A549 (cell line): ENCODE results near the gene HPRT1.

ENCODE experiments used
- CTCF ChIP-seq: fragments of >200 bp; sonication (Bioruptor Twin); formaldehyde crosslinking; IDR thresholded peaks from 3 replicates; pipeline ENCODE4 v1.5.1; 2016
- JUNB ChIP-seq: fragments of >200 bp; sonication (Bioruptor Twin); formaldehyde crosslinking; IDR thresholded peaks from 2 replicates; pipeline ENCODE4 v1.6.1; 2016
- MAX ChIP-seq: IDR thresholded peaks from 2 replicates; pipeline ENCODE4 v1.6.1; 2012
- MYC ChIP-seq: IDR thresholded peaks from 2 replicates; pipeline ENCODE4 v1.6.1; 2012; ENCODE audit warnings: mild to moderate bottlenecking, inconsistent platforms, low read length, improper control_type of control experiment, borderline replicate concordance
- NFE2L2 ChIP-seq: fragments of 150-350 bp; conservative IDR thresholded peaks from 2 replicates; pipeline ENCODE4 v1.6.1; 2014; ENCODE audit warnings: low read length
- NR3C1 ChIP-seq: fragments of >200 bp; sonication (Bioruptor Twin); formaldehyde crosslinking; IDR thresholded peaks from 3 replicates; pipeline ENCODE4 v1.6.1; 2017
- POLR2A ChIP-seq: IDR thresholded peaks from 2 replicates; pipeline ENCODE4 v1.6.1; 2012; ENCODE audit warnings: mild to moderate bottlenecking, low read length
- RARB ChIP-seq: fragments of 250-450 bp; sonication (Bioruptor Pico); IDR thresholded peaks from 2 replicates; pipeline ENCODE4 v1.8.0; 2021; ENCODE audit warnings: mild to moderate bottlenecking, moderate library complexity
- SREBF2 ChIP-seq: fragments of 450-650 bp; IDR thresholded peaks from 2 replicates; pipeline ENCODE4 v1.6.1; 2014; ENCODE audit warnings: mild to moderate bottlenecking, moderate library complexity
- USF2 ChIP-seq: fragments of 450-650 bp; IDR thresholded peaks from 2 replicates; pipeline ENCODE4 v1.6.1; 2014; ENCODE audit warnings: antibody characterized with exemption
- ZC3H11A ChIP-seq: fragments of 450-650 bp; IDR thresholded peaks from 2 replicates; pipeline ENCODE4 v1.6.1; 2014; ENCODE audit warnings: antibody characterized with exemption, mild to moderate bottlenecking

GRCh38 chrX:134462927-134463326, 3.0 kb downstream of the HPRT1 start:
- TF ChIP-seq POLR2A (no peak), SREBF2 (no peak), CTCF (no peak), MYC (no peak), RARB (CRISPR knock-in tag) (no peak), NFE2L2 (no peak), NR3C1 (no peak), JUNB (no peak), USF2 (no peak), MAX (no peak), ZC3H11A (no peak)
